HG03064 (cell line): Measurements from ENCODE around the gene NSG1.
"Not testable (repeated sequence)": the region's sequence is repeated elsewhere in the genome, so short reads cannot be mapped to it uniquely, and the experiment has no call there.

Experiments
- ATAC-seq: cut with Tn5 transposase; IDR thresholded peaks from one replicate; pipeline ENCODE4 v1.9.1; 2021; ENCODE audit warnings: low read depth; ENCODE audit not compliant: unreplicated experiment

Gene NSG1, protein sequence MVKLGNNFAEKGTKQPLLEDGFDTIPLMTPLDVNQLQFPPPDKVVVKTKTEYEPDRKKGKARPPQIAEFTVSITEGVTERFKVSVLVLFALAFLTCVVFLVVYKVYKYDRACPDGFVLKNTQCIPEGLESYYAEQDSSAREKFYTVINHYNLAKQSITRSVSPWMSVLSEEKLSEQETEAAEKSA

GRCh38 chr4:4386736-4387392, at the start of gene NSG1:
Gene NSG1 (plus strand): TSS chr4:4387102. CDS start chr4:4387630, 528 bp downstream.
- ATAC-seq: no peak

- ATAC-seq: no peak
Measured at GRCh38 chr4:4338210-4339001, 48.5 kb upstream of the NSG1 start.

DNA sequence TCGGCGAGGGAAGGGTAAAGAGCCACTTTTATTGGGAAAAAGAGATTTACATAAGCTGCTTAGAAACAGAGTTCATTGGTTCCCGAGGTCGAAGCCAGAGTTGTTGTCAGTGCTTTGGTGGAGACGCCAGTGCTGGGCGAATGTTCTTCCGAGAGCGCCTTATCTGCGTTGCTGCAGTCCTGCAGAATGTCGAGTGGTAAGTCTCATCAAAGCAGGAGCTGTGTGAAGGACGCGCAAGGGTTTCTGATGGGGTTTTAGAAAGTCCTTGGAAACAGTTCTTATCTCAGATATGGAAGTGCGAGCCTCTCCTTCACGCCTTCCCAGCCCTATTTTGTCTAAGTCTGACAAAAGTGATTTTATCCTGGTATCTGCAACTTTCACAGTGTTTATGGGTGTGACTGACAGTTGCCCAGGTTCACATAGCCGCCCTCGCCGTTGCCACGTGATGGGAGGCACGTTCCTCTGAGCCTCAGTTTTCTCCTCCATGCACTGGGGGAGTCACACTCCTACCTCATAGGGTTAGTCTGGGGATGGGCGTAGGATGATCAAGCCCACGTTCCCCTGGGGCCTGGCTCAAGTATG, 47.3 kb upstream of the NSG1 start:
- no peak for ATAC-seq

GRCh38 chr4:4341861-4342650, 44.8 kb upstream of the NSG1 start:
- no peak for ATAC-seq

DNA sequence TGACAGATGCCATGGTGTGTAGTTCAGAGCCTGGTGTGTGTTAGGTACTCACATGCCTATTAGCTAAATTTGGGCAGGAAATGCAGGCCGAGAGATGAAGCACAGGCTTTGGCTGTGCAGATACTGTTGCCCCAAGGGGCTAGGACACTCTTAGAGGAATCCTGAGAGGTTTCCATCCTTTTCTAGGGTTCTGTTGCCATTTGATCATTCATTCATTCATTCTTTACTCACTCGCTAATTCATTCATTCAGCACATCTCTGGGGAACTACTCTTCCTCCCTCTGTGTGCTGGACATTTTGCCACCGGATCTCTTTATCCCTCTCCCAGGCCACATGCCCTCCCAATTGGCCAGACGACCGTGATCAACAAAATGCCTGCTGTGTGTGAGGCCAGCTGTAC, 43.9 kb upstream of the NSG1 start:
- ATAC-seq: no peak

GRCh38 chr4:4344915-4345527, 41.9 kb upstream of the NSG1 start:
- no peak for ATAC-seq

- no peak for ATAC-seq
Measured at GRCh38 chr4:4347585-4347984, 39.3 kb upstream of the NSG1 start.

GRCh38 chr4:4348585-4348984, 38.3 kb upstream of the NSG1 start:
- not testable (repeated sequence) for ATAC-seq

GRCh38 chr4:4349867-4350266, 37.0 kb upstream of the NSG1 start:
- no peak for ATAC-seq

DNA sequence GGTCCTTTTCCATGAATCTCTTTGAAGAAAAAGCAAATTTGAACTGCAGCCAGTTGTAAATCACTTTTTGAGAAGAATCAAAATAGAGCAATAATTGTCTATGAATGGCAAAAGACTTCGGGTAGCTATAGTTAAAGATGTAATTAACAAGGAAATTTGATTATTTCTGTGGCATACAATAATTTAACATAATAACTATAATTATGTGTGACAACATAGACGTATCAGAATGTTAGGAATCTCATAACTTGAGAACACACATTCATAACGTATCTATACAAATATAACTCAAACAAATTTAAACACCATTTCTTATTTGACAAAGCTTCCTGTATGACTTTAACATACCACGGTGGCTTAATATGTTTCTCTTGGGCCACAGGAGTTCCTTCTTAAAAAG, 36.0 kb upstream of the NSG1 start:
- no peak for ATAC-seq

- ATAC-seq: no peak
Measured at GRCh38 chr4:4355302-4355701, 31.6 kb upstream of the NSG1 start.

DNA sequence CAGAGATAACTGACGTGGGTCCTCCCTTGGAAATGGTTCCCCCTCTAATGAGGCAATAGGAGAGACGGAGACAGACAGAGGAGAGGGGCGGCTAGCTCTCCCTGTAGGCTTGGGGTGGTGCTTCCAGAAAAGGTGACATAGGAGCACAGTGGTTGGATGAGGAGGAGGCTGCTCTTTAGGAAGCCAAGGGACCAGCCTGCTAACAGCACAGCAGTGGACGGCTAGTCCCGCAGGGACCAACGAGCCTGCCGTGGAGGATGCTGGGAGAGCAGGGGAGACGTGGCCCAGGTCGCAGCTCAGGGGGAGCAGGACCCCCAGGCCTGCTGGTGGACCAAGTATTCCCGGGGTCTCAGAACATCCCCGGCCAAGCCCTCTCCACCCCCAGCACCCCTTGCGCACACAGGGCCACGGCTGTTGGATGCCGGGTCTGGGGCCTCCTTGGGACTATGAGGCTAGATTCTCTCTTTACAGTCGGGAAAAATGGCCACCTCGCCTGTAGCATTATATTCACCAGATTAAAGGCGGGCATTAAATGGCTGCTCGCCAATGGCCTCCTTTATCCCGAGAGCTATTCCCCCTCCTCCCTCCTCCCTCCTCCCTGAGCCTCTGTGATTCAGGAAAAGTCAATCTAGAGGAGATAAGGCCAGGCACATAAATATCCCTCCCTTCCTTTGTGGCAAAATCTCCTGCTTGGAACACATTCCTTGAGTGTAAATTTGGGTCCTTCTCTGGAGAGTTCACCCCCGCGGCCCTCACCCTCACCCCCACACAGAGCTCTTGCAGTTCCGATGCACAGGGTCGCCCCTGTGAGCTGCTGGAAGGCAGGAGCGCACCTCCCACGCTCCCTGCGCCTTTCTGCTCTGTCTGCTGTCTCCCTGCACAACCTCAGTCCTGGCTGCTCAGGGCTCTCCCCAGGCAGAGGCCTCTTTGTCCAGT, 30.5 kb upstream of the NSG1 start:
- ATAC-seq: no peak

DNA sequence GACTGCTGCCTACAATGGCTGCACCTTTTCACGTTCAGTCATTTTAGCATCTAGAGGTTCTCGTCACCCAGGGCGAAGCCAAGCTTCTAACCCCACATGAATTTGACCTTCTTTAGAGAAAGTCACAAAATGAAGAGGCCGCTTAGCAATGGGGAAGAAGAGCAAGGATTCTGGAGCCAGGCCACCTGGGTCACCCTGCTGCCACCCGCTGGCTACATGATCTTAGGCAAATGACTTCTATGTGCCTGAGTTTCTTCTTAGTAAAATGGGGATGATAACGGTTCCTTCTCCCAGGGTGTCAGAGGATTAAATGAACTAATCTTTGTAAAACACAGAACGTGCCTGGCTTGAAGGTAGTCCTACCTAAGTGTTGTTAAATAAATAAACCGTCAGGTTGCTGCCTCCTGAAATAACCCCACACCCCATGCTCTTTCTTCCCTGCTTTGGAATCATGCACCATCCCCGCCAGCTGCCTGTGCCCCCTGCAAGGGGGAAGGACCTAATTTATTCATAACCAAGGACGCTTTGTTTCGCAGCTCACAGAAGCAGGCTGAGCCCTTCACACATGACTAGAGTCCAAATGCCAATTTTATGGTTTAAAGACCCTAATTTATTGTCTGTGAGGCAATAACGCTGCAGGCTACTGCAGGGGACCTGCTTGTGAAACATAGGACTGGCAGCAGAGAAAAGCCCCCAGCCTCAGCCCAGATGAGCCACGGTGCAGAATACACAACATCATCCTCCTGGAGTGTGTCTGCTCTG, 28.6 kb upstream of the NSG1 start:
- no peak for ATAC-seq

DNA sequence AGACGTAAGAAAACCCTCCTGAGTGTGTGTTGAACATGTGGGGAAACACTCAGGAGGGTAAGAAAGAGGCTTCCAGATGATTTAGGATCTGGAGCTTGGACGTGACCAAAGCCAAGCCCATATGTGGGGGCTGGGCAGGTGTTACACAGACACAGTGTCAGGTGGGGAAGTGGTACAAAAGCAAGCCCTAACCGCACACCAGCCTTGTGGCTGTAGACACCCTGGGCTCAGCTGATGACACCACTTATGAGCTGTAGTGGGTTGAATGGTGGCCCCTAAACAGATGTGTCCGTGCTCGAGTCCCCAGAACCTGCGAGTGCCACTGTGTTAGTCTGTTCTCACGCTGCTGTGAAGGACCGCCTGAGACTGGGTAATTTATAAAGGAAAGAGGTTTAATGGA, 25.0 kb upstream of the NSG1 start:
- ATAC-seq: no peak

DNA sequence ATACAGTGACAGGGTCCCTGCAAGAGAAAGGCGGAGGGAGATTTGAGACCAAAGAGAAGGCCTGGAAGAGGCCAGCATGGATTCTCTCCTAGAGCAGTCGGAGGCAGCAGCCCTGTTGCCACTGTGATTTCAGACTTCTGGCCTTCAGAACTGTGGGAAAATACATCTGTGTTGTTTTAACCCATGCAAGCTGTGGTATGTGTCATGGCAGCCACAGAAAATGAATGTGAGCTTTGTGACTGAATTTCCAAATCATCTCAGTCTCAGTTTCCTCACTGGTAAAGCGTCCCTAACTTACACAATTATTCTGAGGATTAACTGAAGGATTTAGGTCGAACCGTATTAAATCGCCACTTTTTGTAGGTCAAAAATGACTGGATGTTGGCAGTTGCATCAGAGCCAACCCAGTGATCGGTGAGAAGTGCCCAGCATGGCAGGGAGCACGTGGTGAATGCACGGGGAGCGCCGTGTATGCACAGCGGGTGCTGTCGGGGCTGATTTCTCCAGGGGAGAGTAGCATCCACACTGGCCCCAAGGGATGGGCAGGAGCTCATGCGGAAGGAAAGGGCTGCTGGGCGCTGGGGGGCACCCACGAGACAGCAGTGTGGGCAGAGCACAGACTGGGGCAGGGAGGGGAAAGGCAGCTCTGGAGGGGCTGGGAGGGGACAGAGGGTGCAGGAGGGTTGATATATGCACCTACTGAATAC, 23.8 kb upstream of the NSG1 start:
- ATAC-seq: no peak

- no peak for ATAC-seq
Measured at GRCh38 chr4:4364061-4364460, 22.8 kb upstream of the NSG1 start.

DNA sequence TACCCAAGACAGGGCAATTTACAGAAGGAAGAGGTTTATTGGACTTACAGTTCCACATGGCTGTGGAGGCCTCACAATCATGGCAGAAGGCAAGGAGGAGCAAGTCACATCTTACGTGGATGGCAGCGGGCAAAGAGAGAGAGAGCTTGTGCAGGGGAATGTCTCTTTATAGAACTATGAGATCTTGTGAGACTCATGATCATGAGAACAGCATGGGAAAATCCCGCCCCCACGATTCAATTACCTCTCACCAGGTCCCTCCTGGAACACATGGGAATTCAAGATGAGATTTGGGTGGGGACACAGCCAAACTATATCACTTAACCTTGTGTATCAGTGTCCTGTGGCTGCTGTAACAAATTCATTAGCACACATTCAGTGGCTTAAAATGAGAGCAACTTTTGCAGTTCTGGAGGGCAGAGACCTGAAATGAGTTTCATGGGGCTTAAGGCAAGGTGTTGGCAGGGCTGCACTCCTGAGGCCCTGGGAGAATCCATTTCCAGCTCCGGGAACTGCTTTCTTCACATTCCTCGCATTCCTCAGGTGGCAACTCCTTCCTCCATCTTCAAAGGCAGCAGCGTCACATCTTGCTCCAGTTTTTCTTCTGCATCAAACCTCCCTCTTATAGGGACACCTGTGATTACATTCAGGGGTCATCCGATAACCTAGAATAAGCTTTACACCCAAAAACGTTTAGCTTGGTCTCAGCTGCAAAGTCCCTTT, 22.3 kb upstream of the NSG1 start:
- ATAC-seq: no peak
